ENCODE measurements around the gene KMO.

GRCh38 chr1:241518476-241519307 lies 13.5 kb upstream of the KMO start:
- TF ChIP-seq, protein P1, sequence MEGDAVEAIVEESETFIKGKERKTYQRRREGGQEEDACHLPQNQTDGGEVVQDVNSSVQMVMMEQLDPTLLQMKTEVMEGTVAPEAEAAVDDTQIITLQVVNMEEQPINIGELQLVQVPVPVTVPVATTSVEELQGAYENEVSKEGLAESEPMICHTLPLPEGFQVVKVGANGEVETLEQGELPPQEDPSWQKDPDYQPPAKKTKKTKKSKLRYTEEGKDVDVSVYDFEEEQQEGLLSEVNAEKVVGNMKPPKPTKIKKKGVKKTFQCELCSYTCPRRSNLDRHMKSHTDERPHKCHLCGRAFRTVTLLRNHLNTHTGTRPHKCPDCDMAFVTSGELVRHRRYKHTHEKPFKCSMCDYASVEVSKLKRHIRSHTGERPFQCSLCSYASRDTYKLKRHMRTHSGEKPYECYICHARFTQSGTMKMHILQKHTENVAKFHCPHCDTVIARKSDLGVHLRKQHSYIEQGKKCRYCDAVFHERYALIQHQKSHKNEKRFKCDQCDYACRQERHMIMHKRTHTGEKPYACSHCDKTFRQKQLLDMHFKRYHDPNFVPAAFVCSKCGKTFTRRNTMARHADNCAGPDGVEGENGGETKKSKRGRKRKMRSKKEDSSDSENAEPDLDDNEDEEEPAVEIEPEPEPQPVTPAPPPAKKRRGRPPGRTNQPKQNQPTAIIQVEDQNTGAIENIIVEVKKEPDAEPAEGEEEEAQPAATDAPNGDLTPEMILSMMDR (IDR thresholded peaks at IDR 0.05), result no peak
- no peak for TF ChIP-seq ZFX (IDR thresholded peaks at IDR 0.05; ENCODE audit: borderline replicate concordance)

All from 22Rv1 (cell line).